Glomerular visceral epithelial cell (primary cell): Measurements from ENCODE around the gene AQP10.
"Not testable (repeated sequence)": the region's sequence is repeated elsewhere in the genome, so short reads cannot be mapped to it uniquely, and the experiment has no call there.

Experiments used
- DNase-seq: peaks from one replicate; pipeline ENCODE4 v3.0.0-alpha.2; 2016; ENCODE audit errors: extremely low spot score

AQP10 gene

GRCh38 chr1:154324241-154324640 lies 3.3 kb downstream of the AQP10 start:
- no peak for DNase-seq

- peak; percentile 80 for DNase-seq
Measured at GRCh38 chr1:154324669-154325582, 4.0 kb downstream of the AQP10 start, which contains the start of gene ATP8B2. Gene ATP8B2, plus strand, starts transcription at chr1:154325525. Its CDS starts 2,617 bp downstream, at chr1:154328142.

- peak; percentile 78 for DNase-seq
Measured at GRCh38 chr1:154325583-154326545, 5.0 kb downstream of the AQP10 start.

- DNase-seq: no peak
Measured at GRCh38 chr1:154326546-154327465, 5.9 kb downstream of the AQP10 start.

- no peak for DNase-seq
Measured at GRCh38 chr1:154327466-154328317, 6.8 kb downstream of the AQP10 start.

GRCh38 chr1:154328318-154329151 lies 7.6 kb downstream of the AQP10 start:
- no peak for DNase-seq

GRCh38 chr1:154329152-154329521 lies 8.2 kb downstream of the AQP10 start:
- DNase-seq: no peak

- no peak for DNase-seq
Measured at GRCh38 chr1:154329551-154330131, 8.7 kb downstream of the AQP10 start.

- no peak for DNase-seq
Measured at GRCh38 chr1:154330669-154331068, 9.8 kb downstream of the AQP10 start.

GRCh38 chr1:154334079-154335024 lies 13.5 kb downstream of the AQP10 start:
- DNase-seq: no peak

GRCh38 chr1:154335025-154335714 lies 14.3 kb downstream of the AQP10 start:
- peak; percentile 67 for DNase-seq

GRCh38 chr1:154337253-154337894 lies 16.5 kb downstream of the AQP10 start:
- no peak for DNase-seq

- no peak for DNase-seq
Measured at GRCh38 chr1:154338875-154339274, 18.0 kb downstream of the AQP10 start.

GRCh38 chr1:154341366-154341765 lies 20.5 kb downstream of the AQP10 start:
- not testable (repeated sequence) for DNase-seq

- no peak for DNase-seq
Measured at GRCh38 chr1:154342132-154342531, 21.2 kb downstream of the AQP10 start.

GRCh38 chr1:154342836-154343472 lies 22.1 kb downstream of the AQP10 start:
- DNase-seq: no peak
